HG03280 (cell line): ENCODE results near the gene LMX1B.

Experiments used
- ATAC-seq: cut with Tn5 transposase; IDR thresholded peaks from one replicate; pipeline ENCODE4 v1.9.1; 2021; ENCODE audit warnings: mild to moderate bottlenecking, moderate library complexity; ENCODE audit not compliant: unreplicated experiment

Gene LMX1B

GRCh38 chr9:126734877-126735276, 121.1 kb downstream of the LMX1B start:
- no peak for ATAC-seq

GRCh38 chr9:126735482-126735881, 121.8 kb downstream of the LMX1B start:
- no peak for ATAC-seq

DNA sequence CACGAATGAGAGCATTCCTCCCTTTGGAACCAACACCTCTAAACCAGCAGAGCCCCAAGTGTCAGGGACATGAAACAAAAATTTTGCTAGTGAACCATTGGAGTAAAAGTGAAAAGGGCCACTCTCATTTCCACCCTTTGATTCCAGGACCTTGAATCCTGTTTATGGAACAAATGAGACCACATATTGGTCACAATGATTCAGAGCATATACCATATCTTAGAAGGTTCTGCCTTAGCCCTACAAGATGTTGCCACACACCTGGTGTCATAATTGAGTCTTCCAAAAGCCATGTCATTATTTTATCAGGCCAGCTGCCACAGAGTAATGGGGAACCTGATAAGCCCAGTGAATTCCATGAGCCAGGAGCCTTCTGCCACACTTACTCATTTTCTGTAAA, 124.8 kb downstream of the LMX1B start:
- no peak for ATAC-seq

- ATAC-seq: no peak
Observed at GRCh38 chr9:126743041-126743440, 129.3 kb downstream of the LMX1B start.

DNA sequence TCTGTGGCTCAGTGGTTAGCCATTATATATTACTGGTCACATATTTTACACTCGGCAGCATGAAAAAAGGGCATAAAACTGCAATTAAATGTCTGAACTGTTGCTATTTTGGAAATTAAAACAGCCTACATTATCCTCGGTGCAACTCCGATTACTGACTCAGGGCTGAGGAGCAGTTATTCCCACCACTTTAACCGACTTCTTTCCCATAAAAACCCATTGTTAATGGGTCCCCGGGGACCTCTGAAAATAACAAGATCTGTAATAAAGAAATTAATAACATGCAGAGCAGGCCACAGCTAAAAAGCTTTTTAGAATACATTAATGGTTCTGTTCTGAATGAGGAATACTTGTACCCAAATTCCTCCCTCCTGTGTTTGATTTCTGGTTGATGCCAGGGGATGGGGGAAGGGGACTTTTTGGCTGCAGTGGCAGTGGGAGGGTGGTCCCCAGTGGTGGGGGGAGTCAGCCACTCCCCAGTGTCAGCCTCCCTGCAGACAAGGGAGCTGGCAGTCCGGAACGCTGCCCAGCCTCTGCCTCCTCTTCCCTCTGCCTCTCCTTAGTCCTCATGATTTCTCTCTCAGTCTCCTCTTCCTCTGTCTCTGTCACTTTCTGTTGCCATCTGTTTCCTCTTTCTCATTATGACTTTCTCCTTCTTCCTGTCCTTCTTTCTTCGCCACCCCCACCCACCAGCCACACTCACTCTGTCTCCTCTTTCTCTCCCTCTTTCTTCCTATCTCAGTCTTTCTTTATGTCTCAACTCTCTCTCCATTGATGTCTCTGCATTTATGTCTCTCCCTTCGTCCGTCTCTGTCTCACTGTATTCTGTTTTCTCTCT, 132.1 kb downstream of the LMX1B start:
- no peak for ATAC-seq
